ENCODE results near the gene ZNF232. TPM values are rescaled to one million over a fixed set of nuclear protein-coding genes. Genes with fewer than 3 reads are reported as not detected.
"Not testable (repeated sequence)": the region's sequence is repeated elsewhere in the genome, so short reads cannot be mapped to it uniquely, and the experiment has no call there.

Gene ZNF232
- total RNA-seq, 3 donors from 2014 or later = 5.1 to 13.8 (median 9.2) TPM

DNA sequence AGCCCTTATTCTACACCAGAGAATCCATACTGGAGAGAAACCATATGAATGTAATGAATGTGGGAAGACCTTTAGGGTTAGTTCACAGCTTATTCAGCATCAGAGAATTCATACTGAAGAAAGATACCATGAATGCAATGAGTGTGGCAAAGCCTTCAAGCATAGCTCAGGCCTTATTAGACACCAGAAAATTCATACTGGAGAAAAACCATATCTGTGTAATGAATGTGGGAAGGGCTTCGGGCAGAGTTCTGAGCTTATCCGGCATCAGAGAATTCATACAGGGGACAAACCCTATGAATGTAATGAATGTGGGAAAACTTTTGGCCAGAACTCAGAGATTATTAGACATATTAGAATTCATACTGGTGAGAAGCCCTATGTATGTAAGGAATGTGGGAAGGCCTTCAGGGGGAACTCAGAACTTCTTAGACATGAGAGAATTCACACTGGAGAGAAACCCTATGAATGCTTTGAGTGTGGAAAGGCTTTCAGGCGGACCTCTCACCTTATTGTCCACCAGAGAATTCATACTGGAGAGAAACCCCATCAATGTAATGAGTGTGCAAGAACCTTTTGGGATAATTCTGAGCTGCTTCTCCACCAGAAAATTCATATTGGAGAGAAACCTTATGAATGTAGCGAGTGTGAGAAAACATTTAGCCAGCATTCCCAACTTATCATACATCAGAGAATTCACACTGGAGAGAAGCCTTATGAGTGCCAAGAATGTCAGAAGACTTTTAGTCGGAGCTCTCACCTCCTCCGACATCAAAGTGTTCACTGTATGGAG lies 19.3 kb downstream of the ZNF232 start:
- H3K4me1 ChIP-seq = no peaks in the 10 kb centered on the region
- H3K4me3 ChIP-seq = no peak overlapping the region
- peaks cover 28% of the 10 kb centered on the region for H3K36me3 ChIP-seq
- no peaks in the 10 kb centered on the region for H3K27me3 ChIP-seq
- TF ChIP-seq, protein P1, sequence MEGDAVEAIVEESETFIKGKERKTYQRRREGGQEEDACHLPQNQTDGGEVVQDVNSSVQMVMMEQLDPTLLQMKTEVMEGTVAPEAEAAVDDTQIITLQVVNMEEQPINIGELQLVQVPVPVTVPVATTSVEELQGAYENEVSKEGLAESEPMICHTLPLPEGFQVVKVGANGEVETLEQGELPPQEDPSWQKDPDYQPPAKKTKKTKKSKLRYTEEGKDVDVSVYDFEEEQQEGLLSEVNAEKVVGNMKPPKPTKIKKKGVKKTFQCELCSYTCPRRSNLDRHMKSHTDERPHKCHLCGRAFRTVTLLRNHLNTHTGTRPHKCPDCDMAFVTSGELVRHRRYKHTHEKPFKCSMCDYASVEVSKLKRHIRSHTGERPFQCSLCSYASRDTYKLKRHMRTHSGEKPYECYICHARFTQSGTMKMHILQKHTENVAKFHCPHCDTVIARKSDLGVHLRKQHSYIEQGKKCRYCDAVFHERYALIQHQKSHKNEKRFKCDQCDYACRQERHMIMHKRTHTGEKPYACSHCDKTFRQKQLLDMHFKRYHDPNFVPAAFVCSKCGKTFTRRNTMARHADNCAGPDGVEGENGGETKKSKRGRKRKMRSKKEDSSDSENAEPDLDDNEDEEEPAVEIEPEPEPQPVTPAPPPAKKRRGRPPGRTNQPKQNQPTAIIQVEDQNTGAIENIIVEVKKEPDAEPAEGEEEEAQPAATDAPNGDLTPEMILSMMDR (IDR thresholded peaks at IDR 0.05) = no peak
- TF ChIP-seq POLR2A (IDR thresholded peaks at IDR 0.05) = no peak
- no peak for TF ChIP-seq POLR2AphosphoS5 (IDR thresholded peaks at IDR 0.05)
- intact Hi-C loops (cut with DNase I; ENCODE audit: low total_unique reads) = no loop called here
- H3K27ac ChIP-seq = no peak overlapping the region
- DNase-seq (ENCODE audit: low spot score in 2 of 2) = no peak
- H3K9me3 ChIP-seq = peaks cover 85 to 98% of the 10 kb centered on the region in 2 donors

- Histone ChIP-seq H3K9me3 (peaks cover 16 to 19% of the 10 kb centered on the region in 2 donors), H3K4me3 (no peak overlapping the region), H3K36me3 (no peaks in the 10 kb centered on the region), H3K4me1 (no peaks in the 10 kb centered on the region), H3K27me3 (no peaks in the 10 kb centered on the region), H3K27ac (no peak overlapping the region)
- DNase-seq (ENCODE audit: low spot score in 2 of 2) = no peak
- intact Hi-C loops (cut with DNase I; ENCODE audit: low total_unique reads) = no loop called here
- TF ChIP-seq POLR2AphosphoS5 (IDR thresholded peaks at IDR 0.05) (no peak), POLR2A (IDR thresholded peaks at IDR 0.05) (no peak)
- TF ChIP-seq, protein P1 (IDR thresholded peaks at IDR 0.05) = no peak
Measured at GRCh38 chr17:5080591-5080990, 31.1 kb downstream of the ZNF232 start.

GRCh38 chr17:5078106-5079028 lies 33.3 kb downstream of the ZNF232 start, which contains the start of gene ZFP3:
ZFP3 (plus strand) TSS chr17:5078467; CDS start chr17:5091505, 13,038 bp downstream.
- Histone ChIP-seq H3K4me3 (peak within 1 kb of the TSS; percentile 61 to 96 (median 89)), H3K4me1 (no peaks in the 10 kb centered on the region), H3K27me3 (no peaks in the 10 kb centered on the region), H3K27ac (peak within 1 kb of the TSS; percentile 90 to 96), H3K36me3 (no peaks in the 10 kb centered on the region), H3K9me3 (peaks cover 3 to 5% of the 10 kb centered on the region in 2 donors)
- intact Hi-C loops (cut with DNase I; ENCODE audit: low total_unique reads) = no loop called here
- peak; percentile 75 to 88 for DNase-seq (ENCODE audit: low spot score in 2 of 2)
- TF ChIP-seq, protein P1 (IDR thresholded peaks at IDR 0.05) = peak in 1 of 3 donors; percentile 14
- TF ChIP-seq POLR2AphosphoS5 (IDR thresholded peaks at IDR 0.05) = peak; percentile 52 to 69 (median 62)
- TF ChIP-seq POLR2A (IDR thresholded peaks at IDR 0.05) = no peak

- intact Hi-C loops (cut with DNase I; ENCODE audit: low total_unique reads) = no loop called here
Measured at GRCh38 chr17:5077781-5078105, 33.9 kb downstream of the ZNF232 start.

DNA sequence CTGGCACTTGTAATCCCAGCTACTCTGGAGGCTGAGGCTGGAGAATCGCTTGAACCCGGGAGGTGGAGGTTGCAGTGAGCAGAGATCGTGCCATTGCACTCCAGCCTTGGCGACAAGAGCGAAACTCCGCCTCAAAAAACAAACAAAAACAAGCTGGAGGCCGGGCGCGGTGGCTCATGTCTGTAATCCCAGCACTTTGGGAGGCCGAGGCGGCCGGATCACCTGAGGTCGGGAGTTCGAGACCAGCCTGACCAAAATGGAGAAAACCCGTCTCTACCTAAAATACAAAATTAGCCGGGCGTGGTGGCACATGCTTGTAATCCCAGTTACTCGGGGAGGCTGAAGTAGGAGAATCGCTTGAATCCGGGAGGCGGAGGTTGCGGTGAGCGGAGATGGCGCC lies 34.4 kb downstream of the ZNF232 start:
- H3K4me3 ChIP-seq = peak overlapping the region; percentile 61 to 96 (median 89)
- DNase-seq (ENCODE audit: low spot score in 2 of 2); H3K36me3 ChIP-seq; H3K27me3 ChIP-seq; H3K9me3 ChIP-seq; intact Hi-C loops (cut with DNase I; ENCODE audit: low total_unique reads); H3K4me1 ChIP-seq: not testable (repeated sequence)
- H3K27ac ChIP-seq = peak overlapping the region; percentile 90 to 96

More at GRCh38 chr17:5077781-5078105, 33.9 kb downstream of the ZNF232 start:
- Histone ChIP-seq H3K4me1 (no peaks in the 10 kb centered on the region), H3K36me3 (no peaks in the 10 kb centered on the region), H3K27ac (peak overlapping the region; percentile 90 to 96), H3K9me3 (peaks cover 0 to under 1% of the 10 kb centered on the region in 2 donors), H3K4me3 (peak overlapping the region; percentile 61 to 96 (median 89)), H3K27me3 (no peaks in the 10 kb centered on the region)
- no peak for DNase-seq (ENCODE audit: low spot score in 2 of 2)
- TF ChIP-seq POLR2AphosphoS5 (IDR thresholded peaks at IDR 0.05) = no peak
- no peak for TF ChIP-seq POLR2A (IDR thresholded peaks at IDR 0.05)
- TF ChIP-seq, protein P1 (IDR thresholded peaks at IDR 0.05) = no peak

GRCh38 chr17:5075472-5075871 lies 36.2 kb downstream of the ZNF232 start:
- intact Hi-C loops (cut with DNase I; ENCODE audit: low total_unique reads); H3K27ac ChIP-seq; H3K4me3 ChIP-seq; H3K4me1 ChIP-seq; H3K9me3 ChIP-seq; H3K36me3 ChIP-seq; H3K27me3 ChIP-seq; DNase-seq (ENCODE audit: low spot score in 2 of 2): not testable (repeated sequence)

Data from breast epithelium (tissue), 4 donors.